ENCODE results near the gene ETNPPL.

DNA sequence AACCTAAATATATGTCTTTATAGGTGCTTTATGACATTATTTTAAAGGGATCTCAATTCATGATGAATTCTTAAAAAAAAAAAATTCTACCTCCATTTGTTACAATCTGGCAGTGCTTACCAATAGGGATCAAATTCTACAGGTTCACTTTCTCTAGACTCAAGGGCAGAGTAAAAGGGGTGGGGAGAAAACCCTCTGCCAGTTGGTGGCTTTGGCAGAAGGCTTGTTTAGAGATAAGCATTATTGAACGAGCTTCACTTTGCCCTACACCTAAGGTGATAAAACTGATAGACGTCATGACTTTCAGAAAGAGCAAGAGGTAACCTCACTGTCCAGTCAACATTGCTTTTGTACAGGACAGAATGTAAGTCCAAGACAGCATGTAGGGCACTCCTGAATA is 58.9 kb downstream of the ETNPPL start:
- TF ChIP-seq, protein P1, sequence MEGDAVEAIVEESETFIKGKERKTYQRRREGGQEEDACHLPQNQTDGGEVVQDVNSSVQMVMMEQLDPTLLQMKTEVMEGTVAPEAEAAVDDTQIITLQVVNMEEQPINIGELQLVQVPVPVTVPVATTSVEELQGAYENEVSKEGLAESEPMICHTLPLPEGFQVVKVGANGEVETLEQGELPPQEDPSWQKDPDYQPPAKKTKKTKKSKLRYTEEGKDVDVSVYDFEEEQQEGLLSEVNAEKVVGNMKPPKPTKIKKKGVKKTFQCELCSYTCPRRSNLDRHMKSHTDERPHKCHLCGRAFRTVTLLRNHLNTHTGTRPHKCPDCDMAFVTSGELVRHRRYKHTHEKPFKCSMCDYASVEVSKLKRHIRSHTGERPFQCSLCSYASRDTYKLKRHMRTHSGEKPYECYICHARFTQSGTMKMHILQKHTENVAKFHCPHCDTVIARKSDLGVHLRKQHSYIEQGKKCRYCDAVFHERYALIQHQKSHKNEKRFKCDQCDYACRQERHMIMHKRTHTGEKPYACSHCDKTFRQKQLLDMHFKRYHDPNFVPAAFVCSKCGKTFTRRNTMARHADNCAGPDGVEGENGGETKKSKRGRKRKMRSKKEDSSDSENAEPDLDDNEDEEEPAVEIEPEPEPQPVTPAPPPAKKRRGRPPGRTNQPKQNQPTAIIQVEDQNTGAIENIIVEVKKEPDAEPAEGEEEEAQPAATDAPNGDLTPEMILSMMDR (IDR thresholded peaks at IDR 0.05; ENCODE audit: low read depth, low read length): no peak
- no peak for TF ChIP-seq EZH2phosphoT487 (IDR thresholded peaks at IDR 0.05; ENCODE audit: low read depth)

Measured in OCI-LY3 (cell line).